GF-D8 (cell line): Measurements from ENCODE around the gene POLR3F.
"Not testable (repeated sequence)": the region's sequence is repeated elsewhere in the genome, so short reads cannot be mapped to it uniquely, and the experiment has no call there.

ENCODE experiments used
- DNase-seq: peaks from one replicate; lab custom pipeline; 2025; lab: John Stamatoyannopoulos, UW

The POLR3F gene

GRCh38 chr20:18466894-18467730 lies at the start of gene POLR3F, which contains the start of gene DZANK1:
Gene POLR3F, plus strand, starts transcription at chr20:18467390. Its CDS starts 117 bp downstream, at chr20:18467507.
Gene DZANK1, minus strand, starts transcription at chr20:18467030. Its CDS starts 1,672 bp downstream, at chr20:18465358.
- peak; percentile 81 for DNase-seq

GRCh38 chr20:18421608-18422007 lies 45.6 kb upstream of the POLR3F start:
- no peak for DNase-seq

- no peak for DNase-seq
Measured at GRCh38 chr20:18427214-18427613, 40.0 kb upstream of the POLR3F start.

GRCh38 chr20:18428490-18429173 lies 38.6 kb upstream of the POLR3F start:
- DNase-seq, result no peak

GRCh38 chr20:18430172-18430826 lies 36.9 kb upstream of the POLR3F start:
- DNase-seq, result no peak

- no peak for DNase-seq
Measured at GRCh38 chr20:18431206-18431605, 36.0 kb upstream of the POLR3F start.

- DNase-seq, result peak; percentile 21
Measured at GRCh38 chr20:18436847-18437246, 30.3 kb upstream of the POLR3F start.

- no peak for DNase-seq
Measured at GRCh38 chr20:18440403-18440802, 26.8 kb upstream of the POLR3F start.

- no peak for DNase-seq
Measured at GRCh38 chr20:18443886-18444285, 23.3 kb upstream of the POLR3F start.

GRCh38 chr20:18456600-18456999 lies 10.6 kb upstream of the POLR3F start:
- no peak for DNase-seq

GRCh38 chr20:18465536-18466200 lies 1.5 kb upstream of the POLR3F start:
- DNase-seq, result no peak

GRCh38 chr20:18466574-18466893 lies 656 bp upstream of the POLR3F start:
- DNase-seq, result no peak

- DNase-seq, result no peak
Measured at GRCh38 chr20:18477218-18477617, 10.0 kb downstream of the POLR3F start.

- no peak for DNase-seq
Measured at GRCh38 chr20:18477821-18478220, 10.6 kb downstream of the POLR3F start.

GRCh38 chr20:18481596-18481995 lies 14.4 kb downstream of the POLR3F start:
- no peak for DNase-seq

- no peak for DNase-seq
Measured at GRCh38 chr20:18488301-18488700, 21.1 kb downstream of the POLR3F start.

GRCh38 chr20:18496042-18496441 lies 28.9 kb downstream of the POLR3F start:
- DNase-seq, result no peak

- DNase-seq, result peak; percentile 47
Measured at GRCh38 chr20:18496740-18497592, 29.8 kb downstream of the POLR3F start, which contains the start of gene RBBP9. Gene RBBP9, minus strand, starts transcription at chr20:18497225. Its CDS starts 58 bp downstream, at chr20:18497167.

GRCh38 chr20:18497603-18498002 lies 30.4 kb downstream of the POLR3F start:
- no peak for DNase-seq

GRCh38 chr20:18501672-18502071 lies 34.5 kb downstream of the POLR3F start:
- DNase-seq, result not testable (repeated sequence)

- no peak for DNase-seq
Measured at GRCh38 chr20:18504479-18505060, 37.4 kb downstream of the POLR3F start.
